ENCODE results near the gene MECP2.

MECP2 gene

GRCh38 chrX:154026136-154027021 is 71.1 kb downstream of the MECP2 start:
- no peak overlapping the region for H3K27ac Mint-ChIP-seq
- no peak overlapping the region for H3K4me3 Mint-ChIP-seq

DNA sequence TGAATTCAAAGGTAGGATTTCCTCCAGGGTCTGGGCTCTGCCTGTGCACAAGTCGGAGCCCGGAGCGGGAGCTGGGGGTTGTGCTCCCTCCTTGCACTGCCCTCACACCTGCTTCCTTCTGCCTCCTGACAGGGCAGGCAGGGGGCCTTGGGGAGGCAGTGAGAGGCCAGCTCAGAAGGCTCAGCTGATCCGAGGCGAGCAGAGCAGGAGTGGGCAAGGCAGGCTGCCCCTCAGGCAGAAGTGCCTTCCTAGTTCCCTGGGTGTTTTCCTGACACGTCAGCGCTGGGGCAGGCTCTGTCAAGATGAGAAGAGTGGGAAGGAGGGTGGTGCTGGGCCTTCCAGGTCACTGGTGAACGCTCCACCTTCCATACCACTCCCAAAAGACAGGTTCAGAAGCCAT is 72.3 kb downstream of the MECP2 start:
- H3K27ac Mint-ChIP-seq: no peak overlapping the region
- H3K9me3 Mint-ChIP-seq: no peaks in the 10 kb centered on the region

More at GRCh38 chrX:154026136-154027021, 71.1 kb downstream of the MECP2 start:
- peaks cover 46% of the 10 kb centered on the region for H3K36me3 Mint-ChIP-seq (ENCODE audit: low read depth)
- DNase-seq: no peak
- H3K27me3 Mint-ChIP-seq: peaks cover 30% of the 10 kb centered on the region
- peaks cover 8% of the 10 kb centered on the region for H3K4me1 Mint-ChIP-seq (ENCODE audit: low read depth)
- H3K9me3 Mint-ChIP-seq: no peaks in the 10 kb centered on the region

GRCh38 chrX:154024271-154024670 is 73.2 kb downstream of the MECP2 start:
- no peak overlapping the region for H3K4me3 Mint-ChIP-seq
- peaks cover 15% of the 10 kb centered on the region for H3K4me1 Mint-ChIP-seq (ENCODE audit: low read depth)
- peaks cover 32% of the 10 kb centered on the region for H3K36me3 Mint-ChIP-seq (ENCODE audit: low read depth)
- no peak for DNase-seq
- no peak overlapping the region for H3K27ac Mint-ChIP-seq
- H3K9me3 Mint-ChIP-seq: no peaks in the 10 kb centered on the region
- H3K27me3 Mint-ChIP-seq: peaks cover 26% of the 10 kb centered on the region

More for the DNA sequence above, 72.3 kb downstream of the MECP2 start:
- DNase-seq: no peak
- peaks cover 32% of the 10 kb centered on the region for H3K27me3 Mint-ChIP-seq
- H3K4me1 Mint-ChIP-seq (ENCODE audit: low read depth): peaks cover 15% of the 10 kb centered on the region
- H3K4me3 Mint-ChIP-seq: no peak overlapping the region
- peaks cover 40% of the 10 kb centered on the region for H3K36me3 Mint-ChIP-seq (ENCODE audit: low read depth)

- DNase-seq: no peak
- H3K4me3 Mint-ChIP-seq: no peak overlapping the region
- H3K27ac Mint-ChIP-seq: peak overlapping the region; percentile 54
- H3K4me1 Mint-ChIP-seq (ENCODE audit: low read depth): peaks cover 15% of the 10 kb centered on the region
- H3K36me3 Mint-ChIP-seq (ENCODE audit: low read depth): peaks cover 30% of the 10 kb centered on the region
- peaks cover 22% of the 10 kb centered on the region for H3K27me3 Mint-ChIP-seq
- H3K9me3 Mint-ChIP-seq: no peaks in the 10 kb centered on the region
Observed at GRCh38 chrX:154023276-154024000, 74.1 kb downstream of the MECP2 start.

GRCh38 chrX:154022108-154022507 is 75.4 kb downstream of the MECP2 start:
- Mint-ChIP-seq H3K27me3 (peaks cover 17% of the 10 kb centered on the region), H3K9me3 (no peaks in the 10 kb centered on the region), H3K36me3 (ENCODE audit: low read depth) (peaks cover 32% of the 10 kb centered on the region), H3K4me3 (no peak overlapping the region), H3K27ac (peak overlapping the region; percentile 61), H3K4me1 (ENCODE audit: low read depth) (peaks cover 17% of the 10 kb centered on the region)
- no peak for DNase-seq

DNA sequence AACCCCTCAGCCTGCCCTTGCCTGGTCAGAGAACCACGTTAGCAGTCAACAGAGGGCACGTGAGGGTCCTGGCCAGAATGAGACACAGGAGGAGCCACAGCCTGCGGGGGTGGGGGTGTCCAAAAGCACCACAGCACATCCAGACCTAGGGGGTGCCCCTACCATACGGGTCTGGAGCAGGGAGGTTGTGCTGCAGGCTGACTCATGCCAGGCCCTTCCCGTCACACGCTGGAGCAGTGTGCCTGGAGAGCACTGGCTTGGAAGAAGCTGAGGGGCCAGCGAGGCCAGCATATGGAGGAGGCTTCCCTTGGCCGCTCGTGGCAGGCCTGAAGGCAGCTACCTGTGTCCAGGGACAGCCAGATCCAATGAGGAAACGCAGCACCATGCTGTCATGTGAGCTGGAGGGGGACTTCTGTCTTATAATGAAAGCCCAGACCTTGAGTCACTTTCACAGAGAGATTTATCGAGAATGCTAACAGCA is 76.3 kb downstream of the MECP2 start:
- no peaks in the 10 kb centered on the region for H3K9me3 Mint-ChIP-seq
- H3K4me3 Mint-ChIP-seq: peak overlapping the region; percentile 87
- DNase-seq: peak; percentile 52
- peaks cover 17% of the 10 kb centered on the region for H3K4me1 Mint-ChIP-seq (ENCODE audit: low read depth)
- peak overlapping the region; percentile 92 for H3K27ac Mint-ChIP-seq
- peaks cover 17% of the 10 kb centered on the region for H3K27me3 Mint-ChIP-seq
- H3K36me3 Mint-ChIP-seq (ENCODE audit: low read depth): peaks cover 36% of the 10 kb centered on the region

GRCh38 chrX:154020536-154021115 is 76.9 kb downstream of the MECP2 start:
- Mint-ChIP-seq H3K4me1 (ENCODE audit: low read depth) (peaks cover 22% of the 10 kb centered on the region), H3K4me3 (peak overlapping the region; percentile 87), H3K36me3 (ENCODE audit: low read depth) (peaks cover 37% of the 10 kb centered on the region), H3K27me3 (peaks cover 18% of the 10 kb centered on the region), H3K27ac (peak overlapping the region; percentile 92), H3K9me3 (no peaks in the 10 kb centered on the region)
- no peak for DNase-seq

DNA sequence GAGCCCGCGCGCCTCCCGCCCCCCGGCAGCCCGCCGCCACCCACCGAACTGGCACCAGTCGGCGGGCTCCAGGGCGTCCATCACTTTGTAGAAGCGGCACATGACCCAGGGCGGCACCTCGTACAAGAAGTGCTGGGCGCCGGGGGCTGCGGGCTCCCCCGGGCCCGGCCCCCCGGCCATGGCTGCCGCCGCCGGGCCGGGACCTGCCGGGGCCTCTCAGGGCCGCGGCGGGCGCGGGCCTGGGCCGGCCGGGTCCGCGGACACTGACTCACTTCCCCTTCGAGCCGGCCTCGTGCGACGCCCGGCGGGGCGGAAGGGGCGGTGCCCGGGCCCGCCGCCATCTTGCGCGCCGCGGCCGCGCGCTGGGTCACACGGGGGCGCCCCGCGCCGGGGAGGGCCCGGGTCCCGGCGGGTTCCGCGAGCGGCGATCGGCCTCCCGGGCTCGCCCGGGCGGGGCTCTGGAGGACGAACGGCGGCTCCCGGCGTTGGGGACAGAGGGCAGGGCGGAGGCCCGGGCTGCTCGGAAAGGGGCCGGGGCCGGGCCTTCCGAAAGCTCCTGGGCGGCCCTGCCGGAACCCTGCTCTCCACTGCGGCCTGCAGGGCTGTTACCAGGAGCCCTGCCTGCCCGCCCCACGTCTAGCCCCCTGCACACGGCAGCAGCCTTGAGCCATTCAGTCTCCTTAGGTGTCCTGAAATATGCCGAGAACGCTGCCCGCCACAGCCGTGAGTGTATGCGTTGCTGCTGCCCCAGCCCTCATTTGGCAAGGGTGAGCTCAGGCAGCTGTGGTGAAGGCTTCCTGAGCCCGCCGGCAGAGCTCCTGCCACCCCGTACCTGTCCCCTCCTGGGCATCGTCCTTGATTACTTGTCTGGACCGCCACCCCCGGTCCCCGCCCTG is 77.6 kb downstream of the MECP2 start, which contains the start of gene IRAK1:
Gene IRAK1, minus strand, starts transcription at position 270 of the 896 bp plus-strand sequence. Its CDS starts 90 bp downstream, at position 180.
- Mint-ChIP-seq H3K27me3 (peaks cover 17% of the 10 kb centered on the region), H3K27ac (peak within 1 kb of the TSS; percentile 92), H3K4me1 (ENCODE audit: low read depth) (peaks cover 29% of the 10 kb centered on the region), H3K4me3 (peak within 1 kb of the TSS; percentile 87), H3K36me3 (ENCODE audit: low read depth) (peaks cover 44% of the 10 kb centered on the region), H3K9me3 (no peaks in the 10 kb centered on the region)
- DNase-seq: peak; percentile 78

DNA sequence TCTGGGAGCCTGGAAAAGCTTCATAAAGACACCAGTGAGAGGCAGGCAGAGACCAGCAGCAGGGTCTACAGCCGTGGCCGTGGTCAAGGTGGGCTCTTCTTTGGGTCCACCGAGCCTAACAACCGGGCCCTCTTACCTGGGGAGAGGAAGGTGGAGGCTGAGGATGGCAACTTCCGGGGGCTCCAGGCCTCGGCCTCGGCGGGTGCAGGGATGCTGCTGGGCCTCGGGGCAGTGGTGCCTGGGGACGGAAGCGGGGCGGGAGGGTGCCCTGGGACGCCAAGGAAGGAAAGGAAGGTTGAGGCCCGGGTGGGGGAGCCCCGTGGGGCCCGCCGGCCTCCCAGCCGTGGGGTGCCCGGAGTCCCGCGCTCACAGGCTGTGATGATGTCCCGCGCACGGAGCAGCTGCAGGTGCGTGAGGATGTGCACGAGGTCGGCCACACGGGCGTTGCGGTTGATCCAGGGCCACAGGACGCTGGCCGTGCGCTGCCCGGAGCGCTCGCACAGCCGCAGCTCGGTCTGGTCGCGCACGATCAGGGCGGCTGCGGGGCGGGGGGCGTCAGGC is 78.4 kb downstream of the MECP2 start:
- DNase-seq: peak; percentile 59
- no peaks in the 10 kb centered on the region for H3K9me3 Mint-ChIP-seq
- peaks cover 17% of the 10 kb centered on the region for H3K27me3 Mint-ChIP-seq
- H3K4me3 Mint-ChIP-seq: peak overlapping the region; percentile 87
- peaks cover 49% of the 10 kb centered on the region for H3K36me3 Mint-ChIP-seq (ENCODE audit: low read depth)
- peak overlapping the region; percentile 92 for H3K27ac Mint-ChIP-seq
- H3K4me1 Mint-ChIP-seq (ENCODE audit: low read depth): peaks cover 31% of the 10 kb centered on the region

DNA sequence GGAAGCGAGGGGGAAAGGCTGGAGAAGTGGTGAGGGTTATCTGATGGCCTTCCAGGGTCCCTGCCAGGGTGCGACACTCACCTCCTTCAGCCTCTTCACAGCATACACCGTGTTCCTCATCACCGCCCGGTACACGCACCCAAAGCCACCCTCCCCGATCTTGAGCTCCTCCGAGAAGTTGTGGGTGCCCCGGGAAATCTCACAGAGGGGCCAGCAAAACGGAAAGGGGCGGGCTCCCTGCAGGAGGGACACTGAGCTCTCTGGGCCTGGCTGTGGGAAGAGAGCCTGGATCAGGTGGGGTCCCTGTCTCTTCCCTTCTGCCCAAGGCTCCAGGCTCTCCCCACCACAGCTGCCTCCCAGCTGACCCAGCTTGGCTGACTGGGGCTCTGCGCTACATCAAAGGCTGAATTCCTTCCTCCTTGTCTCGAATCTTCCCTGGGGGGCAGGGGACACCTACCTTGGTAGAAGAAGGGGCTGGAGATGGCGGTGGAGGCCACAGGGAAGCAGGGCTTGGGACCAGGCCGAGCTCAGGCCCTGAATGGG is 78.9 kb downstream of the MECP2 start:
- Mint-ChIP-seq H3K36me3 (ENCODE audit: low read depth) (peaks cover 52% of the 10 kb centered on the region), H3K9me3 (no peaks in the 10 kb centered on the region), H3K27ac (peak overlapping the region; percentile 92), H3K4me3 (peak overlapping the region; percentile 87), H3K27me3 (peaks cover 17% of the 10 kb centered on the region), H3K4me1 (ENCODE audit: low read depth) (peaks cover 31% of the 10 kb centered on the region)
- peak; percentile 45 for DNase-seq

DNA sequence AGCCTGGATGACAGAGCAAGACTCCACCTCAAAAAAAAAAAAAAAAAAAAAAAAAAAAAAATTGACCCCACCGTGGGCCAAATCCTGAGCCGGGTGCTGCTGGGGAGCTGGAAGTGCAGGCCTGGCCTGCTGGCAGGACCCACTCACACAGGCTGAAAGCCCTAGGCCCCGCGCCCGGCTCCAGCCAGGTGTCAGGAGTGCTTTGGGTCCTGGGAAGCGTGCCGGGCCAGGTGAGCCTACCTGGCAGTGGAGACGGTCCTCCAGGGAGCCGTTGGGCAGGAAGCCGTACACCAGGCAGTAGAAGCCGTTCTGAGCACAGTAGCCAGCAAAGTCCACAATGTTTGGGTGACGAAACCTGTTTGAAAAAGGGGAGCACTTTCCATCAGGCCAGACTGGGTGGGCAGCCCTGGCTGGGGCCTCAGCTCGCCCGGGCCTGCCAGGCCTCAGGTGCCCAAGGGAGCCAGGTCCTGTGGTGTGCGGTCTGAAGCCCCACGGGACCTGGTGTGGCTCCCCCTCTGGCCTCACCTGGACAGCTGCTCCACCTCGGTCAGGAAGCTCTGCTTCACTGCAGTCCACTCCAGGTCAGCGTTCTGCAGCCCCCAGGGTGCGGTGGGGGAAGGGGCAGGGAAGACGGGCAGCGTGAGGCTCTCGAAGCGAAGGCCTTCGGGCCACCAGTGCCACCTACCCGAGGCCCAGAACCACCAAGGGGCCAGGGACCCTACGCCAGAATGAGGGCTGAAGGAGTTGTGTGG is 79.6 kb downstream of the MECP2 start:
- no peak for DNase-seq
- H3K4me3 Mint-ChIP-seq: peak overlapping the region; percentile 87
- peaks cover 31% of the 10 kb centered on the region for H3K4me1 Mint-ChIP-seq (ENCODE audit: low read depth)
- peak overlapping the region; percentile 92 for H3K27ac Mint-ChIP-seq
- H3K36me3 Mint-ChIP-seq (ENCODE audit: low read depth): peaks cover 59% of the 10 kb centered on the region
- H3K27me3 Mint-ChIP-seq: peaks cover 15% of the 10 kb centered on the region
- H3K9me3 Mint-ChIP-seq: no peaks in the 10 kb centered on the region

DNA sequence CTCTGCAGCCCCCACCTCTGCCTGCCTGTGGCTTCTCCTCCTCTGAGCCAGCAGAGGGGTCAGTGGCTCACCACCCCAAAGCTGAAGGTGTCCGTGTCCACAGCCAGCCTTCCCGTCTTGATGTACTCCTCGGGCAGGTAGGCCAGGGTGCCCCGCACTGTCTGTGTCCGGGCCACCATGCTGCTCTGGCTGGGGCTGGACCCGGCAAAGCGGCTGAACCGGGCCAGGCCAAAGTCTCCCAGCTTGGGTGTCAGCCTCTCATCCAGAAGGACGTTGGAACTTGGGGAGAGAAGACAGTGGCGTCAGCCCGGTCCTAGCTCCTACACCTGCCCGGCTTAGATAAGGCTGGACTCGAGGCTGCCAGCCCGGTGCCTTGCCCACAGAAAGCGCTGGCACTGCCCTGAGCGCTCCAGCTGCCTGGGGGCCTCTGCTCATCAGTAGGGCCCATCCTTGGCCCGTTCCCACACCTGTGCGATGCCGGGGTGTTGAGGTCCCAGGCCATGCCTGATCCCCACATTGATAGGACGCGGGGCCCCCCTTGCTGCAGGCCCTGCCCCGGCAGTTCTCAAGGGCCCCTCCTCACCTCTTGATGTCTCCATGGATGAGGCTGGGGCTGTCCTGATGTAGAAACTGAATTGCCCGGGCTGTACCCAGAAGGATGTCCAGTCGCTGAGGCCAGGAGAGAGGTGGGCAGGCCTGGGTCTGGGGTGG is 81.0 kb downstream of the MECP2 start:
- peak overlapping the region; percentile 40 for H3K27ac Mint-ChIP-seq

More for the DNA sequence above, 81.0 kb downstream of the MECP2 start:
- DNase-seq: no peak
- H3K27me3 Mint-ChIP-seq: peaks cover 20% of the 10 kb centered on the region
- no peaks in the 10 kb centered on the region for H3K9me3 Mint-ChIP-seq
- H3K36me3 Mint-ChIP-seq (ENCODE audit: low read depth): peaks cover 68% of the 10 kb centered on the region
- H3K4me1 Mint-ChIP-seq (ENCODE audit: low read depth): peaks cover 25% of the 10 kb centered on the region
- H3K4me3 Mint-ChIP-seq: no peak overlapping the region
